ENCODE results near the gene SERAC1.
"Not testable (repeated sequence)": the region's sequence is repeated elsewhere in the genome, so short reads cannot be mapped to it uniquely, and the experiment has no call there.

DNA sequence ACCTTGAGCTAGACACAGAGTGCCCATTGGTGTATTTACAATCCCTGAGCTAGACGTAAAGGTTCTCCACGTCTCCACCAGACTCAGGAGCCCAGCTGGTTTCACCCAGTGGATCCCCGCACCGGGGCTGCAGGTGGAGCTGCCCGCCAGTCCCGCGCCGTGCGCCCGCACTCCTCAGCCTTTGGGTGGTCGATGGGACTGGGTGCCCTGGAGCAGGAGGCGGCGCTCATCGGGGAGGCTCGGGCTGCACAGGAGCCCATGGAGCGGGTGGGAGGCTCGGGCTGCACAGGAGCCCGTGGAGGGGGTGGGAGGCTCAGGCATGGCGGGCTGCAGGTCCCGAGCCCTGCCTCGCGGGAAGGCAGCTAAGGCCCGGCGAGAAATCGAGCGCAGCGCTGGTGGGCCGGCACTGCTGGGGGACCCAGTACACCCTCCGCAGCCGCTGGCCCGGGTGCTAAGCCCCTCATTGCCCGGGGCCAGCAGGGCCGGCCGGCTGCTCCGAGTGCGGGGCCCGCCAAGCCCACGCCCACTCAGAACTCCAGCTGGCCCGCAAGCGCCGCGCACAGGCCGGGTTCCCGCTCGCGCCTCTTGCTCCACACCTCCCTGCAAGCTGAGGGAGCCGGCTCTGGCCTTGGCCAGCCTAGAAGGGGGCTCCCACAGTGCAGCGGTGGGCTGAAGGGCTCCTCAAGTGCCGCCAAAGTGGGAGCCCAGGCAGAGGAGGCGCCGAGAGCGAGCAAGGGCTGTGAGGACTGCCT, 41.7 kb upstream of the SERAC1 start:
- TF ChIP-seq, protein P1, sequence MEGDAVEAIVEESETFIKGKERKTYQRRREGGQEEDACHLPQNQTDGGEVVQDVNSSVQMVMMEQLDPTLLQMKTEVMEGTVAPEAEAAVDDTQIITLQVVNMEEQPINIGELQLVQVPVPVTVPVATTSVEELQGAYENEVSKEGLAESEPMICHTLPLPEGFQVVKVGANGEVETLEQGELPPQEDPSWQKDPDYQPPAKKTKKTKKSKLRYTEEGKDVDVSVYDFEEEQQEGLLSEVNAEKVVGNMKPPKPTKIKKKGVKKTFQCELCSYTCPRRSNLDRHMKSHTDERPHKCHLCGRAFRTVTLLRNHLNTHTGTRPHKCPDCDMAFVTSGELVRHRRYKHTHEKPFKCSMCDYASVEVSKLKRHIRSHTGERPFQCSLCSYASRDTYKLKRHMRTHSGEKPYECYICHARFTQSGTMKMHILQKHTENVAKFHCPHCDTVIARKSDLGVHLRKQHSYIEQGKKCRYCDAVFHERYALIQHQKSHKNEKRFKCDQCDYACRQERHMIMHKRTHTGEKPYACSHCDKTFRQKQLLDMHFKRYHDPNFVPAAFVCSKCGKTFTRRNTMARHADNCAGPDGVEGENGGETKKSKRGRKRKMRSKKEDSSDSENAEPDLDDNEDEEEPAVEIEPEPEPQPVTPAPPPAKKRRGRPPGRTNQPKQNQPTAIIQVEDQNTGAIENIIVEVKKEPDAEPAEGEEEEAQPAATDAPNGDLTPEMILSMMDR (IDR thresholded peaks at IDR 0.05): not testable (repeated sequence)
- TF ChIP-seq EP300 (IDR thresholded peaks at IDR 0.05): not testable (repeated sequence)

All from esophagus muscularis mucosa (tissue), 3 donors.